Left renal pelvis (tissue), 4 donors: Measurements from ENCODE around the gene SHKBP1. TPM values are rescaled to one million over a fixed set of nuclear protein-coding genes. Genes with fewer than 3 reads are reported as not detected.
A peak's percentile ranks its signal among the peaks of the same experiment; 100 is the strongest.
"Not testable (repeated sequence)": the region's sequence is repeated elsewhere in the genome, so short reads cannot be mapped to it uniquely, and the experiment has no call there.

ENCODE experiments used
- DNase-seq, 4 donors: peaks; one replicate each; pipeline ENCODE4 v3.0.0-alpha.2; 2013; ENCODE audit warnings: low read depth in 4 of 4, low spot score in 3 of 4
- polyA plus RNA-seq, 4 donors: library from polyadenylated mRNA; unstranded; fragments of 120-200 nt; gene quantifications; one replicate each; pipeline ENCODE4 v1.2.1, GENCODE V29; 2013; ENCODE audit not compliant: insufficient read length in 4 of 4

The SHKBP1 gene
- polyA plus RNA-seq, 4 donors, result 22.2 to 52.9 (median 40.8) TPM

- no peak for DNase-seq
Observed at GRCh38 chr19:40555978-40556689, 20.5 kb upstream of the SHKBP1 start.

- no peak for DNase-seq
Observed at GRCh38 chr19:40556953-40557530, 19.6 kb upstream of the SHKBP1 start.

DNA sequence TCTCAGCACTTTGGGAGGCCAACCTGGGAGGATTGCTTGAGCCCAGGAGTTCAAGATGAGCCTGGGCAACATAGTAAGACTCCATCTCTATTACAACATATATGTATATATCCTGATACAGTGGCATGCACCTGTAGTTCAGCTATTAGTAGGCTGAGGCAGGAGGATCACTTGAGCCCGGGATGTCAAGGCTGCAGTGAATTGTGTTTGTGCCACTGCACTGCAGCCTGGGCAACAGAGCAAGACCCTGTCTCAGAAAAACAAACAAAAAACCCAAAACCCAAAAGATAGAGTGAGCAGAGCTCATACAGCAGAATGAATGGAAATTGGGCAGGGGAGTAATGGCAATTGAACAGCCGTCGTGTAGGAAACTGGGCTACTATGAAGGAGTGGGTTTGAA is 17.3 kb upstream of the SHKBP1 start:
- no peak for DNase-seq

DNA sequence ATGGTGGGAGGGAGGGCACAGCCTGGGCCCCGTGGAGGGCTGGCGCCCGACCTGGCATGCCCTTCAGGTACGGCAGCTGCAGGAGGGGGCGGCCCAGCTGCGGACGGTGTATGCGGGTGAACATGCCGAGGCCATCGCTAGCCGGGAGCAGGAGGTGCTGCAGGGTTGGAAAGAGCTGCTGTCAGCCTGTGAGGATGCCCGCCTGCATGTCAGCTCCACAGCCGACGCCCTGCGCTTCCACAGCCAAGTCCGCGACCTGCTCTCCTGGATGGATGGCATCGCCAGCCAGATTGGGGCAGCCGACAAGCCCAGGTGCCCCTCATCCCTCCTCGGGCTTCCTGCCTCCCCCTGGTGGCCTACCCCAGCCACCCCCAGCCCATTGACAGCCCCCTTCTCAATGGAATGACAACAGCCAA is 16.6 kb upstream of the SHKBP1 start:
- no peak for DNase-seq

DNA sequence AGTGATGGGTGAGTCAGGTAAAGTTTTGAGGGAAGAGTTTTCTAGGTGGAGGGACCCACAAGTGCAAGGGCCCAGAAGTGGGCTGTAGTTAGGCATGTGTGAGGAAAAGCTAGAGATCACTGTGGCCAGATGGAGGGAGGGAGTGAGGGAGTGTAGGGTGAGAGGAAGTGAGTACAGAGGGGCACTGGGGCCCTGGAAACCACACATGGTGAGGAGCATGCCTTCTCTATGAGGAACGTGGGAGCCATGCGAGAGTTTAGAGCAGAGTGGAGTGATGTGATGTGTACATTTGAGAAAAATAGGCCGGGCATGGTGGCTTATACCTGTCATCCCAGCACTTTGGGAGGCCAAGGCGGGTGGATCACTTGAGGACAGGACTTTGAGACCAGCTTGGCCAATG is 14.7 kb upstream of the SHKBP1 start:
- DNase-seq, result no peak

DNA sequence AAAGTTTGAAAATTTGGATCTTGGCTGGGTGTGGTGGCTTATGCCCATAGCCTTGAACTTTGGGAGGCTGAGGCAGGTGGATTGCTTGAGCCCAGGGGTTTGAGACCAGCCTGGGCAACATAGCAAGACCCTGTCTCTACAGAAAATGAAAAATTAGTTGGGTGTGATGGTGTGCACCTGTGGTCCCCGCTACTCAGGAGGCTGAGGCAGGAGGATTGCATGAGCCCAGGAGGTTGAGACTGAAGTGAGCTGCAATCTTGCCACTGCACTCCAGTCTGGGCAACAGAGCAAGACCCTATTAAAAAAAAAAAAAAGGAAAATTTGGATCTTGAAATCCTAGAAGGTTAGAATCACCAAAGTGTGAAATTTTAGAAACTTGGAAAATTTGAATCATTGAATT is 12.1 kb upstream of the SHKBP1 start:
- not testable (repeated sequence) for DNase-seq

DNA sequence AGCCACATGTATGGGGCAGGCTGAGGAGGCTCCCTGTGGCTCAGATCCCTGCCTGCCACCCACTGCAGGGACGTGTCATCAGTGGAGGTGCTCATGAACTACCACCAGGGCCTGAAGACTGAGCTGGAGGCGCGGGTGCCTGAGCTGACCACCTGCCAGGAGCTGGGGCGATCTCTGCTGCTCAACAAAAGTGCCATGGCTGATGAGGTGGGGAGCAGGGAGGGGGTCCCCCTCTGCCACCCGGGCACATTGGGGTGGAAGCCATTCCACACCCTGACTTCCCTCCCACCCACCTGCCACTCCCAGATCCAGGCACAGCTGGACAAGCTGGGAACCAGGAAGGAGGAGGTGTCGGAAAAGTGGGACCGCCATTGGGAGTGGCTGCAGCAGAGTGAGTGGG is 11.3 kb upstream of the SHKBP1 start:
- DNase-seq, result no peak

DNA sequence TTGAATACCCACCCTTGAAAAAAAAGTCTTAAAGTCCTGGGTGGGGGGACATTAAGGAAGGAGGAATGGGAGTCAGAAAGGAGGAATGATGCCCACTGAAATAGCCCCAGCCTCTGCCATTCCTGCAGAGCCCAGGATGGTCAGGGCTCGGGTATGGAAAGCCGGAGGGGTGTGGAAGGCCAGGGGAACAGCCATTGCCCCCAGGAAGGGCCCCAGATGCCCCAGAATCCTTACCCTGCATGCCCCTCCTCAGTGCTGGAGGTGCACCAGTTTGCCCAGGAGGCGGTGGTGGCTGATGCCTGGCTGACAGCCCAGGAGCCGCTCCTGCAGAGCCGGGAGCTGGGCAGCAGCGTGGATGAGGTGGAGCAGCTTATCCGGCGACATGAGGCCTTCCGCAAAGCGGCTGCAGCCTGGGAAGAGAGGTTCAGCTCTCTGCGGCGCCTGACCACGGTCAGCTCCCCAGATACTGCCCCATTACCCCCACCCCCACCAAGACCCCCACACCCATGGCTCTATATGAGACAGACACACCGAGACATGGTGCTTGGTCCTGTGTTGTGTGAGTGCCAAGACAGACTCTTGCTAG is 10.7 kb upstream of the SHKBP1 start:
- no peak for DNase-seq

GRCh38 chr19:40567040-40567749 is 9.5 kb upstream of the SHKBP1 start:
- DNase-seq, result no peak

GRCh38 chr19:40567750-40568494 is 8.8 kb upstream of the SHKBP1 start:
- no peak for DNase-seq

- DNase-seq, result peak; percentile 90 to 95 (median 92)
Observed at GRCh38 chr19:40570313-40571004, 6.2 kb upstream of the SHKBP1 start.

DNA sequence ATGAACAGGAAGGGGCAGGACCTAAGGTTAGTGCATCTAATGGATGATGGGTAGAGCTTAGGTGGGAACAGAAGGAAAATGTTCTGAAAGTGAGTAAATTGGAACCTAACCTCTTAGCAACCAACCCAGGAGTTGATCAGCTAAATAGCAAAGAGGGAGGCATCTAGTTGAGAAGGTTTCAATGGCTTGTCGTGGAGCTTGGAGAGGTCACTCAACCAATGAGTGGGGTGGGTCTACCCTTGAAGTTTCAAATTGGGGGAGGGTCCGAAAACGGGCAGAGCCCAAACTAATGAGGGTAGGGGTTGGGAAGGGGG is 5.7 kb upstream of the SHKBP1 start:
- no peak for DNase-seq

DNA sequence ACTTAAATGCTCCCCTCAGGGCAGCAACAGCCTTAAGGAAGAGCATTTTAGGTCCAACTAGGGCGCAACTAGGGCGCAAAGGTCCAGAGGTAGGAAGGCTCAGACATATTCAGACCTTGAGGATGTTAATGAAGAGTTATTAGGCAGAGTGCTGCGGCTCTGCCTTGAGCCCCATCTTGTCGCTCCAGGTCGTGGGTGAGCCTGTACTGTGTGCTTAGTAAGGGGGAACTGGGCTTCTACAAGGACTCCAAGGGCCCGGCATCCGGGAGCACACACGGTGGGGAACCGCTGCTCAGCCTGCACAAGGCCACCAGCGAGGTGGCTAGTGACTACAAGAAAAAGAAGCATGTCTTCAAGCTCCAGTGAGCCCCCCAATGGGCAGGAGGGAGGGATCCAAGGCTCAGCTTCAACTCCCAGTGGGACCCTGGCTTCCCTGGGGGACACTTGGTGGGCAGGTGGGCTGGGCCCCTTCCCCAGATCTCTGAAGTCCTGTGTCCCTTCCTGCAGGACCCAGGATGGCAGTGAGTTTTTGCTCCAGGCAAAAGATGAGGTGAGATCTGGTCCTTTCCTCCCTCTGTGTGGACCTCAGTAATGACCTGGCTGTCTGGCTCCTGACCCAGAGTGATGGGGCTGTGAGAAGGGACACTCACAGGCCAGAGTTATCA is 4.7 kb upstream of the SHKBP1 start:
- no peak for DNase-seq

- DNase-seq, result no peak
Observed at GRCh38 chr19:40575326-40575725, 1.3 kb upstream of the SHKBP1 start.

DNA sequence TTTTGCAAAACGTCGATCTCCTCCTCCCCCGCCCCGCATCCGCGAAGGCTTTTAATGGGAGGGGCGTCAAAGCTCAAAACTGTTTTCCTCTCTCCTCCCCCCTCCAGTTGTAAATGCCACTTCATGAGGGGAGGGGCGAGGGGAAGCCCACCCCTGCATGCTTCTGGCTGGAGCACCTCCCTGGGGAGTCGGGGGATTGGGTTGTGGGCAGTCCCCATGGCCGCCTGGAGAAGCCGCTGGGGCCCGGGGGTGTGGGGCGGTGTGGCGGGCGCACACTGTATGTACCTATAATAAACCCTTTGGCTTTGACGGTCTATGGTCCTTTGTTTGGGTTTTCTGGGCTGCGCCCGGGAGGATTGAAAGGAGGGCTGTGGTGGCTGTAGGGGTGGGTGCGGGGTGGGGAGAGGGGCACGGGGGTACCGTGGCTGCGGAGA is 505 bp upstream of the SHKBP1 start:
- no peak for DNase-seq

DNA sequence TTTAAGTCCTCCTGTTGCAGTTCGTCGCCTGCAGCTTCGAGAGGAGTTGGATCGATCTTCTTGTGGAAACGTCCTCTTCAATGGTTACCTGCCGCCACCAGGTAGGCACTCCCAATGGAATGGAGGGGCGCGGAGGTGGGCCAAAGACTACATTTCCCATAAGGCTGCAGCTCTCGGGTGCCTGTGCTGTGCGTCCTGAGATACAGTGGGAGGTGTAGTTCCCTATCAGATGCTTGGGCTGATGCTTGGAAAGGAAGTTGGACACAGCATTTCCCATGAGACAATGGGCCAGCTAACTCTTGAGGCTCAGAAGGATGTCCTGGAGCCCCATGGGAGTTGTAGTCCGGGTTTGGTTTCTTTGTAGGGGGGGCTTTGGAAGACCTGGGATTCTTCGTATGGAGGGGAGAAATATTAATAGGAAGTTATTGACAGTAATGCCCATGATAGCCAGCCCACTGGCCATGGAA is 1.8 kb downstream of the SHKBP1 start:
- DNase-seq, result no peak

GRCh38 chr19:40580619-40581018 is 3.9 kb downstream of the SHKBP1 start:
- no peak for DNase-seq

DNA sequence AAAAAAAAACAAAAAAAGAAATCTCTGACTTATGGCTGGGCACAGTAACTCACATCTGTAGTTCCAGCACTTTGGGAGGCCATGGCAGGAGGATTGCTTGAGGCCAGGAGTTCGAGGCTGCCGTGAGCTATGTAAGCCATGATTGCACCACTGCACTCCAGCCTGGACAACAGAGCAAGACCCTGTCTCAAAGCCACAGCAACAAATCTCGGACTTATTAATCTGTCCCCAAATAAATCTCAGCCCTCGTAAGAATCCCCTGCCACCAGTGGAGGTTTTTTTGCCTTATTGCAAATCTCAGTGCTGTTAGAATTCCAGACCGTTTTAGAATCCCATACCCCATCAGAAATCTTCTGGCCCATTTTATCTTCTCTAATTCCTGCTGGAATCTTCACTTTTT is 4.9 kb downstream of the SHKBP1 start:
- no peak for DNase-seq

GRCh38 chr19:40582467-40582866 is 5.8 kb downstream of the SHKBP1 start:
- no peak for DNase-seq

DNA sequence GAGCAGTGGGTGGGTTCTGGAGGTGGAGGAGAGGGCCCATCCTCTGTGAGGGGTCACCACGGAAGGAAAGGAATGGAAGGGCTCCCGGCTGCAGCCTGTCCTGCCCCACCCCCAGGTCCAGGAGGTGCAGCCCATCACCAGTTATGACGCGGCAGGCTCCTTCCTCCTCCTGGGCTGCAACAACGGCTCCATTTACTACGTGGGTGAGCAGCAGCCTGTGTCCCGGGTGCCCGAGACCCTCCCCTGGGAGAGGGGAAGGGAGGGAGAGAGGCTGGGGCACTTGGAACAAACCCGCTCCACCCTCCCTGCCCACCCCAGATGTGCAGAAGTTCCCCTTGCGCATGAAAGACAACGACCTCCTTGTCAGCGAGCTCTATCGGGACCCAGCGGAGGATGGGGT is 6.6 kb downstream of the SHKBP1 start:
- no peak for DNase-seq
